SW480 (cell line): ENCODE measurements around the gene NES.

Experiments
- DNase-seq: peaks from one replicate; pipeline ENCODE4 v3.0.0-alpha.2; 2016; ENCODE audit warnings: low spot score

The NES gene

DNA sequence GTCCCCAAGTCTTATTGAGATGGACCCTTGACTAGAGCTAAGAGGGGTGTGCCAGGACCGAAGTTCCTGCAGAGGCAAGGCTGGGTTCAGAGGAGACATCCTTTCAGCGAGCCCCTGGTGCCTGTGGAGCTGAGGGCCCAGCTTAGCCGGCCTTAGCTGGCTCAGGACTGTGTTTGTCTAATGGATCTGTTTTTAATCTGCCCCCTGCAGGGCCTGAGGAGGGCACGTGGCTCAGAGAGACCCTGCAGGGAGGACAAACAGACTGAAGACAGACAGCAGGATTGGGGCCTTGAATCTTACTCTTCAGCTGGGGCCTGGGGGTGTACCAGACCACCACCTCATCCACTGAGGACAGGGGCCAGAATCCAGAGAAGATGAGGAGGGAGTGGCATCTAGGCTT, 26.5 kb upstream of the NES start:
- DNase-seq = no peak

DNA sequence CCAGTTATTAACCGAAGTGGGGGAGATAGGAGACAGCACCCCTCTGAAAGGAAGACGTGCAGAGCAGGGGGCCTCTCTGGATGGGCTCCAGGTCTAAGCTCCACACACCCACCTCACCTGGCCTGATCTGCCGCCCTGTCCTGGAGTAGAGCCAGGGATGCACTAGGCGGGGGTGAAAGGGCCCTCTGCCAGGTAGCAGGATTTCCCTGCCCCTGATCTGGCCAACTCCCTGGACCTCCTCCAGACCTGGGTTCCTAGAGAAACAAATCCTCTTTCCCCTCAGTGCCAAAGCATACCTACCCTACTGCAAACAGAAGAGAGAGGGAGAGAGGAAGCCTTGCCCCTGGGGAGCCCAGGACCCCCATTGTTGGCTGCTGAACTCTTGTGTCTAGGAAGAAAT, 26.1 kb upstream of the NES start:
- DNase-seq = no peak

DNA sequence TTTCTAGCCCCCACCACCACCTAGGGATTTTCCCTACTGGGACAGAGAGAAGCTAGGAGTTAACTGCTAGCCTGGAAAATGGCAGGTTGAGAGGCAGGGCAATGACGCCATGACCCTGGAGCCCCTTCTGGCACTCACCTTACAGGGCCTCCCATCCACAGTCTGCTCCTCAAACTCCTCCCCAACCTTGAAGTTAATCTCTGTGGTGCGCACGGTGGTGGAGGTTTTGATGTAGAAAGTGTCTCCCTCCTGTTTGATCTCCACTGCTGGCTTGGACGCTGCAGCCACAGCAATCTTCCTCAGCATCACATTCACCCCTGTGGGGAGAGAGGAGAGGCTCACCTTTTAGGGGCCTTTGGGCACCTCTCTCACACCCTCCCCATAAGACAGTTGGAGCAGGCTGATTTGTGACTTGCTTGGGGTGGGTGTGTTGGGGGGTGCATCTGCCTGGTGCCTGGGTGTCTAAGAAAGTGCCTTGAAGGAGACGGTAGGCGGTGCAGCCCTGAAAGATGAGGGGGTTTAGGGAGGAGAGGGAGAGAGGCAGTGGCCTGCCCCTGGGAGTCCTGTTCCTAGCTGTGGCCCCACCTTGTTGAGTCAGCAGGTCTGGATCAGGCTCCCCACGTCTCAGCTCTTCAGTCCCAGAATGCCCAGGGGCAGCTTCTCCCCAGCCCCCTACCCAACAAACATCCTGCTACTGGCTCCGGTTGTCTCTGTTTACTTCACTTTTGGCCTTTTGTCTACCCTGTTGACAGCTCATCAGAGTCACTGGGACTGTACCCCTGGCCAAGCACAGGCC, 23.7 kb upstream of the NES start:
- no peak for DNase-seq

DNA sequence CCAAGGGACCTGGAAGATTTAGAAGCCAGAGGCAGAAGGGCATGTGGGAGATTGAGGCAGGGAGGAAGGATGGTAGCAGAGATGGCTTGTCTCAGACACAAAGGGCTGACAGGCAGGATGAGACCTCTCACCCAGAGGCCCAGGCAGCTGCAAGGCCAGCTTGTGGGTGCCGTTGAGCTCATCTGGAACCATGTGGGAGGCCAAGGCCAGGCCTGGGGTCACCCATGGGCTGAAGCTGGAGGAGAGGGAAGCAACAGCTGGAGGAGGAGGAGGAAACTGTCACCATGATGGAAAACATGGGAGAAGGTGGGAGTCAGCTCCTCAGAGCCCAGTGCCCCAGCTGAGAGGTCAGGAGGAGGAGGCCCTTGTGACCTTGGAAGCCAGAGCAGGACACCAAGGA, 21.8 kb upstream of the NES start:
- DNase-seq = no peak

DNA sequence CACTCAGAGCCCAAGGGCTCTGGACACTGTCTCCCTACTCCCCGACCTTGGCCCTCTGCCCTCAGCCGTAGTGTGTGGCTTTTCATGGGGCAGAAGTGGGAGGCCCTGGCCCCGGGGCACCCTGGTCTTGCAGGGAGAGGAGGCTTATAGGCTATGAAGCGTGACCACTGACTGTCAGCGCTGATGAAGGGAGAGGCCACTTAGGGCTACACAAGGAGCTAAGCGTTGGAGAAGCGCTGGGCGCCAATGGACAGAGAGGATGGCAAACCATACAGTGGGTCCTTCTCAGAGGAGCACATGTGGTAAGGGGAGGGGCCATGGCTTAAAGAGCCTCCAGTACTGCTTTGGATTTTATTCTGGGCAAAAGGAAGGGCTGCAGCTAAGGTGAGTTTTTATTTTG, 20.3 kb upstream of the NES start:
- DNase-seq = no peak

DNA sequence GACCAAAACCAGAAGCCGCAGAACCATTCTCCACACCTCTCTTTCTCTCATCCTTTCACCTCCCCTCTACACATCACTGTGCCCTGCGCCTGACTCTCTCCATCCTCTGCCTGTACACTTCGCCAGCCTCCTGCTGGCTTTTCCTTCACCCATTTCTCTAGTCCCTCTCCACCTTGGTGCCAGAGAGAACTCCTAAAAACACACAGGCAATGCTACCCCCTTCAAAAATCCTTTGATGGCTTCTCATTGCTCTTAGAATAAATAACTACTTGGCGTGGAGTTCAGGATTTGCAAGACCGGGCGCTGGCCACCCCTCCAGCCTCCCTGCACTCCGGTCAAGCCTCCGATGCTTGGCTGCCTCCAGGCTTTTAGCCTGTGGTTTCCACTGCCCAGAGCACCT, 19.5 kb upstream of the NES start:
- no peak for DNase-seq

DNA sequence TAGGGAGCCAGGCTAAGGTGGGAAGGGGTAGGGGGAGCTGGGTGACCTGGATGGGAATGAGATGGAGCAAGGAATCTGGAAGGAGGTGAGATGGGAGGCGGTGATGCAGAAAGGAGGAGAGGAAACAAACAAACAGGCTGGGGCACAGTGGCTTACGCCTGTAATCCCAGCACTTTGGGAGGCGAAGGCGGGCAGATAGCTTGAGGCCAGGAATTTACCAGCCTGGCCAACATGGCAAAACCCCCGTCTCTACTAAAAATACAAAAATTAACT, 17.4 kb upstream of the NES start:
- DNase-seq = no peak

DNA sequence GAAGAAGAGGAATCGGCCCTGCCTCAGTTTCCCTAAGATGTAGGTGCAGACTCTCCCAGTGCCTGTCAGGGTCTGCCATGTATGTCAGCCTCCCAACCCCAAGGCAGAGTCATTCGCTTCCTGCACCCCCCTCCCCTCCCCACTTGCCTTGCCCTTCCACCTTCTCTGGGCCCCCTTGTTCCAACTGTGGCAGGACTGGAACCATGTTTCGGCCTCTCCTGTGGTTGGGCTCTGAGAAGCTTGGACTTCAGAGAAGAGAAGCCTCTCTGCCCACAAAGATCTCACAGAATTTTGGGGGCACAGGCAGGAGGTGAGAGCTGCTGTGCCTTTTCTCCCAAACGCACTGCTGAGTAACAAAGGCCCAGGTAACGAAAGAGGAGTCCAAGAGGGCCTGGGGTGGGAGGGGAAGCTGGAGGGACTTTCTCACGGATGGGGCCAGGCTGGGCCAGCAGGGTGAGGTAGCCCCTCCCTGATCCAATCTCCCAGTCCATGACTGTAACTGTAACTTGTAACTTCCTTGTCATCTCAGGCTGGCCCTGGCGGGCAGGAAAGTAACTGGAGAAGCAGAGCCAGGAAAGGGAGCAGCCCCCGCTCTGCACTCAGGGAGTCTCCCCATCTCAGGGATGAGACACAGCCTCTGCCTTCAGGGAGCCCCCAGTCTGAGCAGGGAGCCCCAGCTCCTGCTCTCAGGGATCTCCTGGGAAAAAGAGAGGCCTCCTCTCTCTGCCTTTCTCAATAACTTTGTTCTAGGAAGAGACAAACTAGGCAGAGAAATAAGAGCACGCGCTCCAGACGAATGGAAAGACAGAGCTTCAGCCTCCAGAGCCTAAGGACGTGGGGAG, 16.9 kb upstream of the NES start:
- DNase-seq = no peak

DNA sequence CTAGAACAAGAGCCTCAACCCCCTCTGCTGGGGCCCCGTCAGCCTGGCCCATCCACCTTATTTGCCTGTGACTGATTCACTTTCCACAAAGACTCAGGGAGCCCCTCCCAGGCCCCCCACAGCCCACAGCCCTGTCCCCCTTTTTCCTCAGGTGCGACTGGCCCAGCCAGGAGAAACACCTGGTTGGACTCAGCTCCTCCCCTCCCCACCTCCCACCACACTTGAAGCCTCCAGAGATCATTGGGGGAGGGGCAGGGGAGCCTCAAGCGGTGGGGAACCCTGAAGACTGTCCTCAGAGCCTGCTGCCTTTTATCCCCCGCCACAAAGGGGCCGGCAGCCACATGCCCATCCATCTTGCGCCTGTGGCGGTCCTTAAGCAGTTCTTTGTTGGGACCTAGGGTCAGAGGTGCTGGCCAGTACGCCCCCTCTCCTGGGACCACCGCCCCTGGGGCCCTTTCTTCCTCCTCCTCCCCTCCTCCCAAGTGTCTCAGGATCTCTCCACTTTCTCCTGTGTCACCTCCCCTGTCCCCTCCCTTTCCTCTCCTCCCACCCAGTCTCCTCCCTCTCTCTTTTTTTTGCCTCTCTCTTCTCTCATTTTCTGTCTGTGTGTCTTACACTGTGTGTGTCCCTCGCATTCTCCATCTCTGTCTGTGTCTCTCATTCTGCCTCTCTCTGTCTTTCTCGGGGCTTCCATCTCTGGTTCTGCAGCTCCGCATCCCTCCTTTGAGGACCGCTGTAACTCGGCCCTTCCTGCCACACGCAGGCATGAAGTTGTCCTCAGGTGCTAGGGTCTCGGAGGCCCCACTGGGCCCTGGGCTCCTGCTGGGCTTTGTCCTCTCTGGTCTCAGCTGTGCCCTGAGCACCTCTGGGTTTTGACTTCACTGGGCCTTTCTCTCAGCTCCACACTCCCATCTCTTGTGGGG, 16.0 kb upstream of the NES start:
- DNase-seq = peak; percentile 65

DNA sequence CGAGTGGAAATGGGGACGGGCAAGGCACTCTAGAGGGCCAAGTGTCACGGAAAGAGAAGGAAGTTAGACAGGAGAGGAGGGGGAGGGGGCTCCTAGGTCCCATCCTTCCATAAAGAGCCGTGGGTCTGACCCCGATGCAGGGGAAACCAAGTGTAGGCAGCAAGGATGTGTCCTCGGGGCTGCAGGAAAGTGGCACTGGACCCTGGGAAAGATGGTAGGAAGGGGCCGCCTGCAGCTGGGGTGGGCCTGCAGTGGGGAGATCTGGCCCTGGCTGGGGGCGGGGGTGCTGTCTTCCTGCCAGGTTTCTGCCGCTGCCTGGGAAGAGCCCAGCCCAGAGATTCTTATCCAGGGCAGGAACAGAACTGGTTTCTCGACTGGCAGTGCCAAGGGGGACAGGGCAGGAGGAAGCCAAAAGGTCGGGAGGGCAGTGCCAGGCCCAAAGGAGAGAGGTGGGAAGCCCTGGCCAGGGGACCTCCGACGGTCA, 15.3 kb upstream of the NES start:
- peak; percentile 21 for DNase-seq

DNA sequence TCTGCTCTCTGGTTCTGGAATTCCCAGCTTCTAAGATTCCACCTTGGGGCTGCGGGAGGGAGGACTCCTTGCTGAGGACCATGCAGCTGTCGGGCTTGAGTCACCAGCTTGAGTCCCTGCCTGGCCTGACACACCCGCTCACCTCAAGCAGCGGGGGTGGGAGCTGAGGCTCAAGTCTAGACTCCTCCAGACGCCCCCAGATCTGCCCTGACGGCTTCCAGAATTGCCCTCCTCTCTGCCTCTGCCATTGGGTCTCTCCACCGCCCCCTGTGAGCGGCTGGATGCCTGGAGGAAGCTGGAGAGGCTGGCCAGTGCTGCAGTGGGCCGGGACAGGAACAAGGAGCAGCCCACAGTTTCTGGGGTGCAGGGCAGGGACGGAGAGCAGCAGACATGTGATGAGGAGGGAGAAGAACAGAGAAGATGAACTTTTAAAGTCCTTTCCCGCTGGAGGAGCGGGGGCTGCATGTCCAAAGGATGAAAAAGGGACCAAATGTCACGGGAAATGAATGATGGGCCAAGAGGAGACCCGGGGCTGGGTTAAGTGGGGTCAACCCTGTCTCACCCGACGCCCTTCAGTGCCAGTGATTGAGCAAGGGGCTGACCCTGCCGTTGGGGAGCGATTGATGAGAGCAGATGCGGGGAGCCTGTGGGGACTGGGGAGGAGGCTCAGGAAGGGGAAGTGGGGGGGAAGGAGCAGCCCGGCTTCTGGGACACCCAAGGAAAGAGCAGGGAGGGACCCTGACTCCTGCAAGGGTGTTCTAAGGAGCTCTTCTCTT, 14.6 kb upstream of the NES start:
- DNase-seq = no peak

DNA sequence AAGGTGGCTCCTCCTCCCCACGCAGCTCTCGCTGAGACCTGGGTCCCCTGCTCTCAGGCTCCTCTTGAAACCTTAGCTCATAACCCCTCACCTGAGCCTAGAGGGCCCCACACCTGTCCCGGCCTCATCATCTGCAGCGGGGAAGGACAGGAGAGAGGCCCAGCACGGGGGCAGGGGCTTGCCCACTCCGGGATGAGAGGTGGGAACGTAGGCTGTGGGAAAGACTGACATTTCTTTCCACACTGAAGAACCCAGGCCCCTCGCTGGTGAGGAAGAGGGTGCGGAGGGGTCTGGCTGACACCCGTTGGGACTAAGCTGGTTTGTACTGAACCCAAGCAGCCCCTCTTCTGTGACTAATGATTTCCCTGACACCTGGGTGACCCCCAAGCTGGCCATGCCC, 14.0 kb upstream of the NES start:
- DNase-seq = no peak

DNA sequence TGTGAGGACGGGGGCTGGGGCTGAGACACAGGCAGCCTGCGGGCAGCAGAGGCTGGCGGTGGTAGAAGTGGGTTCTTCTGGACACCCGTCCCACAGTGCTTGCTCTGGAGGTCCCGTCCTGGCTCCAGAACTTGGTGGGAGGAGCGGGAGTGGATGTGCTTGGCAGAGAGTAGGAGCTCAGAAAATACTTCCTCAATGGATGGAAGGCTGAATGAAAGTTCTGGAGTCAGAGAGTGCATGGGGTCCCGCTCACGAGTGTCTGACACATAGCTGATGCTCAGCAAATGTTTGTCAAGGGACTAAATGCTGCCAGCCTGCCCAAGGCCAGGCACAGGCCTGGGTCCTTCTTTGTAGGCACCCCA, 13.4 kb upstream of the NES start:
- no peak for DNase-seq

DNA sequence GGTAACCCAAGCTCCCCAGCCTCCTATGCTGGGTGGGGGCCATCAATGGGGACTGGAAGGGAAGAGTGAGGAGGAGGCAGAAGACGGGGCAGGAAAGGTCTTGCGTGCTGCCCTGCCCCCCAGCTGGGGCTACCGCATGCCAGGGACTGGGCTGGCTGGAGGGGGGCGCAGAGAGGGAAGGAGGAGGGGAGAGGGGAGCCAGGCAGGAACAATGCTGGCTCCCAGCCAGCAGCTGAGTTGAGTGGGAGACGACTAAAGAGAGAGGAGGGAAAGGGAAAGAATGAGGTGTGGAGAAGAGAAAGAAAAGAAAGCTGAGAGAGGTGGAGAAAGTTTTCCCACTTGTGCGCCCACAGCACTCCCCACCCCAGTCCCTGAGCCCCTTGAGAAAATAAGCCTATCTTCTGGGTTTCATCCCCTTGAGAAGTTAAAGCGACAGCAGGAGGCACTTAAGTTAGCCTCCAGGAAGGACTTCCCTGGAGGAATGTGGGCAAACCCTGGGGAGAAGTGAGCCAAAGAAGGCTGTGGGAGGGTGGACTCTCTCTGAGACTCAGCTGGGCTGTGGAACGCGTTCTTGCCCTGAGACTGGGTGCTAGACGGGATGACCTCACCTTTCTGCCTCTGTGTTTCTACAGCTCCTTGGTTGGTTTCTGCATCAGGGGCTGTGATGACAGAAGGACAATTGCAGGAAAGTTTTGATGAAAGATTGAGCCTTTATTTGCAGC, 12.9 kb upstream of the NES start:
- DNase-seq = no peak

DNA sequence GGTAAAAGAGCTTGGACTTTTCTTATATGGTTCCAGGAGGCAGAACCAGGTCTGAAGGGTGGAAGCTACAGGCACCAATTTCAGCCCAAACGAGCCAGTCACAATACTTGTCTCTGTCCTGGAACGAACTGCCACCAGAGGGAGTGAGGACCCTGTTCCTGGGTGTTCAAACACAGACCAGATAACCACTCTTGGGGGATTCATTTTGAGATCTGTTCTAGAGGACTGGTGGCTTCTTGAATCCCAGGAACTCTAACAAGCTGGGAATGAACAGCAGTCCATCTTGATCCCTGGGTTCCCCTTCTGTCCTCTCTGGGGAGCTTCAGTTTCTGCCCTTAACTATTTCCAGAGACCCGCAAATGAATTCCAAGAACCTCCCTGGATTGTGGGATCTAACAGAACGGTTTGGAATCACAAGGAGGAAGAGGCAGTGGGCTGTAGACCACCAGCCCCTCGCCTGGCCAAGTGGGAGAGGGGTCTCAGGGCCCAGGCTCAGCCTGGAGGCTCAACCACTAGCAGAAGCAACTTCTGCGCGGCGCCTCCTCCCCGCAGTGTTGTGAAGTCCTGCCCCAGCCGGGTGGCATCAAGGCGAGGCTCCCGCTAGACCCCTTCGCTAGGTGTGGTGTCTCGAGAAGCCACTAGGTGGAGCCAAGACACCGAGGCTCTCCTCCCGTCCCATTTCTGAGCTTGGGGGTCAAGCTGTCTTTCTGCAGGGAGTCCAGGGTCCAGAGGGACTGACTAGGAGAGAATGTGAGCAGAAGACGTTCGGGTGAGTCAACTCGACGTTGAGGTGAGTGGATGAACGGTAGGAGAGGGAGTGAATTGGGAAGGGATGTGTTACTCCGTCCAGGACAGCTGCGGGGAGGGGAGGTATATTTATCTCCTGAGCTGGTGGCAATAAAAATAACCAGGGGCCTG, 12.1 kb upstream of the NES start:
- peak; percentile 80 for DNase-seq

DNA sequence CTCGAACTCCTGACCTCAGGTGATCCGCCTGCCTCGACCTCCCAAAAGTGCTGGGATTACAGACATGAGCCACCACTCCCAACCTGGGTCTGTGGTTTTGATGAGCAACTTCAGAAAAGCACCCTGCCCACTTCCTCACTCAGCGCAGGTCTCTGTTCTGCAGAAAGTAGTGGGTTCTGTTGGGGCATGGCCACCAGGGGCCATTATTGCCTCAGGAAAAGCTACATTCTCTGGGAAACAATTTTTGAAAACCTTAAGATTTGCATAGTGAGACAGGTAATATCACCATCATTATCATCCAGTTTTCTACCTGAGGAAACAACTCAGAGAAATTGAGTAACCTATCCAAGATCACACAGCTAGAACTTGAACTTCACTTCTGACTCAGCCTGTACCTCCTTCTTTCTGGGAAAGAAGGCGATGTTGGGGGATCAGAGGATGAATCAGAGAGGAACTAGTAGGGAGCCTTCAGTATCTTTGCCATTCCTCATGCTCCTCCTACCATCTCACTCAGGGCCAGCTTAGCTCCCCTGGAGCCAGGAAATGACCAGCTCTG, 7.1 kb upstream of the NES start:
- no peak for DNase-seq

DNA sequence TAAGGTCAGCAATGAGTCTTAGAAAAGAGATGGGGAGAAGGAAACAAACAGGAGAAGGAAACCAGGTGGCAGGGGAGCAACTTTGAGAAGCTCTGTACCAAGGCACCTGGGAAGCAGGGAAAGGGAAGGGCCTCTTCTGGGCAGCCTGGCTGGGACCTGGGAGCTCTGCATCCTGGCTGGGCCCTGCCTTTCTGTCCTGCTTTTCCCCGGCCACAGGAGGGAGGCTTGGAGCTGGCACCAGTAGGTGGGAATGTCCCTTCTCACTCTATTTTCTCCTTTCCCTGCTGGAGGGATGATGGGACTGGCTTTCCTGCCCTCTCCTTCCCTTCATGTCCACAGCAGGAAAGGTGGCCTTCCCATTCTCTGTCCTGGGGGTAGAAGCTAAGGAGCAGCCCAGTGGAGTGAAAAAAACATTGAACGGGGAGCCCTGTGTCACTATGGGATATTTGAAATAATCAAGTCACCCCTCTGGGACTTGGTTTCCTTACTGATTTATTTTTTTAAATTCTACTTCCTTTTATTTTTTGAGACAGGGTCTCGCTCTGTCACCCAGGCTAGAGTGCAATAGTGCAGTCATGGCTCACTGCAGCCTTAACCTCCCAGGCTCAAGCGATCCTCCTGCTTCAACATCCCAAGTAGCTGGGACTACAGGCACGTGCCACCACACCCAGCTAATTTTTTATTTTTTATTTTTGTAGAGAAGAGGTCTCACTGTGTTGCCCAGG, 5.1 kb upstream of the NES start:
- no peak for DNase-seq

DNA sequence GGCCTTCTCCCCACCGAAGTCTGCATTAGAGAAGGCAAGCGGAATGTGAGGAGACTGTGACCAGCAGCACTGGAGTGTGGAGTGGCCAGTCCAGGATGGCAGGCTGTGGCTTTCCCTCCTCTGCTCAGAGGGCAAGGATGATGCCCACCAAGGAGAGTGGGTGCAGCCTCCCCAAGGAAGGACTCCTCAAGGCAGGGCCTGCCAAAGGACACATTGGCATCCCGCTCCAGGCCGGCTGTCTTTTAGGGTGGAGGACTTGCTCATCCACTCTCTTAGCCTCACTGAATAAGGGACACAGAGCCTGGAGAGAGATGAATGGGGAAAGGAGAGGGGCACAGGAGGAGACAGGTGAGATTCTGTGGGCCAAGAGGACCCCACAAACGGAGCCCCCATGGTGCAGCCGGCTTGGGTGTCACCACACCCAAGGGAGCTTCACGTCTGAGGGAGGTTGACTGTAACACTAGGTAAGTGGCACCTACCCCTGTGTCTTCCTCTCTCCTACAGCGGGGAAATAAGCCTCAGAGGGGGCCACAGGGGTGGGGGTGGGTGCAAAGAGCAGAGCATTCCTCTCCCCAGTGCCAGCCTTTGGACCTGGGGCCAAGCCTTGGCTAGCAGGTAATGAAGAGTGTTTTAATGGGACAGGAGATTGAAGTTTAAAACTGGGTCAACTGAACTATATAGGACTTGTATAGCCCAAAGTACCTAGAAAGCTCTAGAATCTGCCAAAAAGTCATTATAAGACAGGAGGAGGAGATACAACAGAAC, 4.2 kb upstream of the NES start:
- DNase-seq = no peak
